IMR-90 (cell line): Measurements from ENCODE around the gene COA4. TPM values are rescaled to one million over a fixed set of nuclear protein-coding genes. Genes with fewer than 3 reads are reported as not detected.

Experiments
- ATAC-seq: fragments of 200-7000 bp; cut with Tn5 transposase; 2 replicates; pipeline ENCODE4 v1.9.1; 2020; ENCODE audit warnings: low read depth, mild to moderate bottlenecking, moderate library complexity
- BruUV-seq: library from RNA; stranded (reverse); fragments of 400-500 nt; replicated peaks from 2 replicates; lab custom pipeline; 2021; lab: Mats Ljungman, UMichigan
- CTCF ChIA-PET: fragments of 300-600 bp; formaldehyde crosslinking; extraction: SDS; loops from one replicate; lab custom pipeline; 2021; ENCODE audit warnings: antibody characterized with exemption; lab: Yijun Ruan, JAX
- POLR2A ChIA-PET: fragments of 300-600 bp; sonication (Branson Sonifier 250); formaldehyde crosslinking; loops from one replicate; lab custom pipeline; 2022; ENCODE audit warnings: antibody characterized with exemption; ENCODE audit not compliant: unreplicated experiment; lab: Charles Lee
- DNase-seq: peaks from one replicate; pipeline ENCODE4 v3.0.0; 2013
- H2AFZ ChIP-seq: replicated peaks from 2 replicates; pipeline ENCODE3; 2013; ENCODE audit warnings: low read length, mild to moderate bottlenecking; ENCODE audit not compliant: poor library complexity
- H2AK5ac ChIP-seq: 2 replicates; pipeline ENCODE4 v1.6.1; 2013; ENCODE audit warnings: low read depth, low read length, inconsistent platforms
- H2AK9ac ChIP-seq: replicated peaks from 2 replicates; pipeline ENCODE3; 2013; ENCODE audit warnings: mild to moderate bottlenecking, low read depth, low read length, moderate library complexity; ENCODE audit not compliant: poor library complexity
- H2BK120ac ChIP-seq: 2 replicates; pipeline ENCODE4 v1.6.1; 2013; ENCODE audit warnings: low read depth, low read length, inconsistent platforms
- H2BK15ac ChIP-seq: 3 replicates; pipeline ENCODE4 v1.6.1; 2013; ENCODE audit warnings: low read depth, low read length, inconsistent platforms
- H2BK20ac ChIP-seq: 2 replicates; pipeline ENCODE4 v1.6.1; 2013; ENCODE audit warnings: low read depth, mild to moderate bottlenecking, inconsistent platforms, low read length, moderate library complexity
- H2BK5ac ChIP-seq: 2 replicates; pipeline ENCODE4 v1.6.1; 2013; ENCODE audit warnings: mild to moderate bottlenecking, low read depth, low read length, inconsistent platforms; ENCODE audit not compliant: poor library complexity, severe bottlenecking
- H3K14ac ChIP-seq: replicated peaks from 2 replicates; pipeline ENCODE4 v1.6.1; 2013; ENCODE audit warnings: low read depth, low read length, inconsistent platforms
- H3K18ac ChIP-seq: 2 replicates; pipeline ENCODE4 v1.6.1; 2013; ENCODE audit warnings: low read depth, low read length, control low read depth
- H3K23ac ChIP-seq: 2 replicates; pipeline ENCODE4 v1.6.1; 2013; ENCODE audit warnings: low read depth, low read length, inconsistent platforms
- H3K27ac ChIP-seq: 2 replicates; pipeline ENCODE4 v1.5.1; 2013; ENCODE audit warnings: mild to moderate bottlenecking, control low read depth, low read length; ENCODE audit not compliant: insufficient read depth
- H3K27me3 ChIP-seq: 2 replicates; pipeline ENCODE4 v1.6.1; 2013; ENCODE audit warnings: low read length; ENCODE audit not compliant: control insufficient read depth, insufficient read depth
- H3K36me3 ChIP-seq: 2 replicates; pipeline ENCODE4 v1.6.1; 2013; ENCODE audit warnings: low read length, mixed read lengths; ENCODE audit not compliant: control insufficient read depth, insufficient read depth
- H3K4ac ChIP-seq: 2 replicates; pipeline ENCODE4 v1.6.1; 2013; ENCODE audit warnings: low read depth, low read length, inconsistent platforms
- H3K4me1 ChIP-seq: 2 replicates; pipeline ENCODE4 v1.6.1; 2013; ENCODE audit warnings: low read length, mixed read lengths; ENCODE audit not compliant: control insufficient read depth, insufficient read depth
- H3K4me2 ChIP-seq: 2 replicates; pipeline ENCODE4 v1.6.1; 2013; ENCODE audit warnings: low read depth, mild to moderate bottlenecking, control low read depth, low read length, moderate library complexity
- H3K4me3 ChIP-seq: 2 replicates; pipeline ENCODE4 v1.5.1; 2013; ENCODE audit warnings: low read depth, mild to moderate bottlenecking, control low read depth, low read length, moderate library complexity; ENCODE audit not compliant: insufficient read depth
- H3K56ac ChIP-seq: 2 replicates; pipeline ENCODE4 v1.6.1; 2013; ENCODE audit warnings: low read length, inconsistent platforms; ENCODE audit not compliant: insufficient read depth; ENCODE audit errors: extremely low read depth
- H3K79me1 ChIP-seq, 2 experiments: 2 replicates each; pipeline ENCODE4 v1.6.1; 2013; ENCODE audit warnings: low read length in 2 of 2, inconsistent platforms in 1 of 2, low read depth in 1 of 2
- H3K9ac ChIP-seq: 2 replicates; pipeline ENCODE4 v1.6.1; 2013; ENCODE audit warnings: low read depth, low read length, control low read depth
- H3K9me1 ChIP-seq: 2 replicates; pipeline ENCODE4 v1.6.1; 2013; ENCODE audit warnings: low read length, inconsistent platforms; ENCODE audit not compliant: insufficient read depth
- H3K9me3 ChIP-seq: 2 replicates; pipeline ENCODE4 v1.6.1; 2013; ENCODE audit warnings: low read length; ENCODE audit not compliant: control insufficient read depth, insufficient read depth
- H4K20me1 ChIP-seq: 2 replicates; pipeline ENCODE4 v1.6.1; 2013; ENCODE audit warnings: low read length, inconsistent platforms; ENCODE audit not compliant: insufficient read depth
- H4K5ac ChIP-seq: 2 replicates; pipeline ENCODE4 v1.6.1; 2013; ENCODE audit warnings: mild to moderate bottlenecking, low read depth, low read length, control low read depth
- H4K8ac ChIP-seq, 2 experiments: 2 replicates each; pipeline ENCODE4 v1.6.1; 2013; ENCODE audit warnings: low read depth in 2 of 2, low read length in 2 of 2, control low read depth in 1 of 2, inconsistent platforms in 1 of 2
- H4K91ac ChIP-seq: 2 replicates; pipeline ENCODE4 v1.6.1; 2013; ENCODE audit warnings: low read depth, low read length, inconsistent platforms; ENCODE audit not compliant: insufficient read depth
- CEBPB ChIP-seq: IDR thresholded peaks from 2 replicates; pipeline ENCODE4 v1.6.1; 2012; ENCODE audit warnings: low read depth, low read length, improper control_type of control experiment
- CHD1 ChIP-seq: IDR thresholded peaks from 2 replicates; pipeline ENCODE4 v1.6.1; 2012; ENCODE audit warnings: low read depth, low read length, improper control_type of control experiment
- MXI1 ChIP-seq: IDR thresholded peaks from 2 replicates; pipeline ENCODE4 v1.6.1; 2012; ENCODE audit warnings: low read depth, mild to moderate bottlenecking, low read length, moderate library complexity, borderline replicate concordance
- WGBS, 2 experiments: methylation state at CpG; one replicate each; pipeline versions ENCODE4 v1.1.5 to v1.1.7; 2013; ENCODE audit warnings: missing lambda C conversion rate in 2 of 2; ENCODE audit not compliant: insufficient read length in 1 of 2; ENCODE audit errors: extremely low coverage in 2 of 2; 5-methylcytosine and 5-hydroxymethylcytosine counted together
- dilution Hi-C: fragments of 300-500 bp; cut with HindIII; formaldehyde crosslinking; loops from one replicate; pipeline ENCODE4 v1.14.3; 2018; ENCODE audit warnings: low sequenced_read_pairs; ENCODE audit not compliant: unreplicated experiment
- in situ Hi-C: fragments of 300-500 bp; cut with MboI; formaldehyde crosslinking; loops from 3 replicates; pipeline ENCODE4 v1.14.3; 2019; ENCODE audit warnings: low sequenced_read_pairs, inconsistent platforms, mixed read lengths
- intact Hi-C: fragments of 100-400 bp; cut with micrococcal nuclease; formaldehyde crosslinking; loops from 2 replicates; pipeline ENCODE4 v1.10.0; 2022
- polyA plus RNA-seq, 3 experiments: library from polyadenylated mRNA; depleted of rRNA; stranded (reverse); fragments of >200 nt; gene quantifications; 2 replicates each; pipeline ENCODE4 v1.2.3, GENCODE V29; 2012; ENCODE audit warnings: low replicate concordance in 1 of 3
- total RNA-seq: library from RNA; depleted of rRNA; stranded (reverse); fragments of >200 nt; gene quantifications from 2 replicates; pipeline ENCODE4 v1.2.3, GENCODE V29; 2012

COA4 gene
- total and polyA plus RNA-seq, 2 of the 4 experiments (the other 2 are of a cell fraction), result 78.0 to 97.4 TPM

DNA sequence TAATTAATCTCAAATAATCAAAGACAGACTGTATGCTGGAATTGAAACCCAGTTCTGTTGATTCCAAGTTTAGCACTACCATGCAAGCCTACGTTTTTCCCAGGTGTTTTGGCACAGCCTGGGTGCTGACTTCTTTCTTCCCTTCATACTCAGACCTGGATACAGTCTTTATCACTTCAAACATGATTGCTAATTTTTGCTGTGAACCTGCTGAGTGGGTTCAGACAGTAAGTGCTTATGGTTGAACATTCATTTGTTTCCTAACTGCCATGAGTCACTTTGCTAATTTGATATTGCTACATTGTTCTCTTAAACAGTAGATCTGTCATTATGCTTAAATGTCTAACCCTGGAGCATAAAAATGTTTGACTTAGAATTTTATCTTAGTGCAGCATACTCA, 12.4 kb upstream of the COA4 start:
- in situ Hi-C loops, result no loop called here

More for the DNA sequence above, 12.4 kb upstream of the COA4 start:
- TF ChIP-seq CEBPB (peak; percentile 49; the same call in 1 of the 2 replicates), MXI1 (no peak), CHD1 (no peak)
- WGBS, 2 experiments, result no CpG with 5 or more reads among the region's 1 CpG
- Histone ChIP-seq H3K4ac (no peak overlapping the region), H3K56ac (no peak overlapping the region), H3K4me2 (0 out of 2 replicates have a peak overlapping the region, but pooled peaks have one; percentile 4), H2AFZ (no peak overlapping the region), H4K20me1 (no peaks in the 10 kb centered on the region), H3K4me1 (peaks cover 2% of the 10 kb centered on the region; the same call in 1 of the 2 replicates), H4K5ac (no peak overlapping the region), H2AK5ac (no peak overlapping the region), H4K91ac (no peak overlapping the region), H3K9ac (no peak overlapping the region), H3K9me1 (no peaks in the 10 kb centered on the region), H3K4me3 (no peak overlapping the region), H4K8ac (no peak overlapping the region), H3K79me1 (peaks cover 1 to 3% of the 10 kb centered on the region in 2 experiments; a peak in 2 of 4 replicates), H2BK120ac (no peak overlapping the region), H3K27me3 (no peaks in the 10 kb centered on the region), H3K18ac (no peak overlapping the region), H3K27ac (no peak overlapping the region), H3K14ac (no peak overlapping the region), H2BK15ac (no peak overlapping the region), H3K9me3 (no peaks in the 10 kb centered on the region), H2BK20ac (no peak overlapping the region), H2BK5ac (no peak overlapping the region), H3K36me3 (peaks cover 7% of the 10 kb centered on the region), H2AK9ac (no peak overlapping the region), H3K23ac (no peak overlapping the region)
- dilution Hi-C loops, result no loop called here
- POLR2A ChIA-PET, result no interaction called here
- DNase-seq (peak; percentile 37), ATAC-seq (no peak)
- CTCF ChIA-PET, result interaction anchor here (0.6 kb wide), 1 partner anchor 125 kb away, joined by 6 read pairs; no protein-coding TSS in a partner anchor
- intact Hi-C loops, result no loop called here
- BruUV-seq, result no TSS peak
